Fibroblast of the aortic adventitia (primary cell): ENCODE data around the gene RNF157. TPM values are rescaled to one million over a fixed set of nuclear protein-coding genes. Genes with fewer than 3 reads are reported as not detected.

Experiments
- DNase-seq: peaks from one replicate; pipeline ENCODE4 v3.0.0-alpha.2; 2010; ENCODE audit warnings: low read depth
- H3K4me3 ChIP-seq: 2 replicates; pipeline ENCODE4 v1.5.1; 2011; ENCODE audit warnings: low read depth, mild to moderate bottlenecking, control low read depth, low read length, moderate library complexity
- total RNA-seq: library from RNA; depleted of rRNA; stranded (reverse); fragments of >200 nt; gene quantifications from 2 replicates; pipeline ENCODE4 v1.2.3, GENCODE V29; 2012; ENCODE audit warnings: low replicate concordance
- TF ChIP-seq, protein P1 (sequence below): IDR thresholded peaks from 2 replicates; pipeline ENCODE4 v1.5.1; 2011; ENCODE audit warnings: mild to moderate bottlenecking, low read length, control low read depth, inconsistent platforms; ENCODE audit not compliant: insufficient read depth

The RNF157 gene
- total RNA-seq, 1 donor, result 0.18 TPM

GRCh38 chr17:76123749-76124581, 116.3 kb downstream of the RNF157 start:
- DNase-seq, result no peak
- TF ChIP-seq, protein P1, sequence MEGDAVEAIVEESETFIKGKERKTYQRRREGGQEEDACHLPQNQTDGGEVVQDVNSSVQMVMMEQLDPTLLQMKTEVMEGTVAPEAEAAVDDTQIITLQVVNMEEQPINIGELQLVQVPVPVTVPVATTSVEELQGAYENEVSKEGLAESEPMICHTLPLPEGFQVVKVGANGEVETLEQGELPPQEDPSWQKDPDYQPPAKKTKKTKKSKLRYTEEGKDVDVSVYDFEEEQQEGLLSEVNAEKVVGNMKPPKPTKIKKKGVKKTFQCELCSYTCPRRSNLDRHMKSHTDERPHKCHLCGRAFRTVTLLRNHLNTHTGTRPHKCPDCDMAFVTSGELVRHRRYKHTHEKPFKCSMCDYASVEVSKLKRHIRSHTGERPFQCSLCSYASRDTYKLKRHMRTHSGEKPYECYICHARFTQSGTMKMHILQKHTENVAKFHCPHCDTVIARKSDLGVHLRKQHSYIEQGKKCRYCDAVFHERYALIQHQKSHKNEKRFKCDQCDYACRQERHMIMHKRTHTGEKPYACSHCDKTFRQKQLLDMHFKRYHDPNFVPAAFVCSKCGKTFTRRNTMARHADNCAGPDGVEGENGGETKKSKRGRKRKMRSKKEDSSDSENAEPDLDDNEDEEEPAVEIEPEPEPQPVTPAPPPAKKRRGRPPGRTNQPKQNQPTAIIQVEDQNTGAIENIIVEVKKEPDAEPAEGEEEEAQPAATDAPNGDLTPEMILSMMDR, result no peak

DNA sequence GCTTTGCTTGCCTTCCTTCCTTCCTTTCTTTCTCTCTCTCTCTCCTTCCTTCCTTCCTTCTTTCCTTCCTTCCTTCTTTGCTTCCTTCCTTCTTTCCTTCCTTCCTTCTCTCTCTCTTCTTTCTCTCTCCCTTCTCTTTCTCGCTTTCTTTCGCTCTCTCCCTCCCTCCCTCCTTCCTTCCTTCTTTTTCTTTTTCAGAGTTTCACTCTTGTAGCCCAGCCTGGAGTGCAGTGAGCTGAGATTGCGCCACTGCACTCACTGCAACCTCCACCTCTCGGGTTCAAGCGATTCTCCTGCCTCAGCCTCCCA, 117.1 kb downstream of the RNF157 start:
- no peak overlapping the region for H3K4me3 ChIP-seq
- TF ChIP-seq, protein P1, result no peak
- DNase-seq, result no peak

More at GRCh38 chr17:76123749-76124581, 116.3 kb downstream of the RNF157 start:
- H3K4me3 ChIP-seq, result no peak overlapping the region

GRCh38 chr17:76122431-76123190, 117.7 kb downstream of the RNF157 start:
- H3K4me3 ChIP-seq, result no peak overlapping the region
- no peak for DNase-seq
- TF ChIP-seq, protein P1, result no peak

GRCh38 chr17:76121932-76122430, 118.3 kb downstream of the RNF157 start:
- peak overlapping the region; percentile 42 for H3K4me3 ChIP-seq
- no peak for DNase-seq
- TF ChIP-seq, protein P1, result no peak

DNA sequence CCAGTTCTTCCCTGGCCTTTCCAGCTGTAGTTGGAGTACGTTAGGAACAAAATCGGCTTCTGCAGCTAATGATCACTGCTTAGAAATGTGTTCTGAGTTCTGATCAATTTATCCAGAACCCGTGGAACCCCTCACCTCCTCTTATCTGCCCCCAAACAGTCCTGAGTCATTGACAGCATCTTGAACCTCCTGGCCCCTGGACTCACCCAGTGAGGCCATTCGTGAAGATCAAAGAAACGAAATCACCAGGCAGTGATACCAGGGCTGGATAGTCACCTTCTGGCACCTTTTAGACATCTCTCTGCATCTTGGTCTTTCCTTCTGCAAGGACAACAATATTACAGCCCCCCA, 119.7 kb downstream of the RNF157 start:
- TF ChIP-seq, protein P1, result no peak
- H3K4me3 ChIP-seq, result no peak overlapping the region
- no peak for DNase-seq

DNA sequence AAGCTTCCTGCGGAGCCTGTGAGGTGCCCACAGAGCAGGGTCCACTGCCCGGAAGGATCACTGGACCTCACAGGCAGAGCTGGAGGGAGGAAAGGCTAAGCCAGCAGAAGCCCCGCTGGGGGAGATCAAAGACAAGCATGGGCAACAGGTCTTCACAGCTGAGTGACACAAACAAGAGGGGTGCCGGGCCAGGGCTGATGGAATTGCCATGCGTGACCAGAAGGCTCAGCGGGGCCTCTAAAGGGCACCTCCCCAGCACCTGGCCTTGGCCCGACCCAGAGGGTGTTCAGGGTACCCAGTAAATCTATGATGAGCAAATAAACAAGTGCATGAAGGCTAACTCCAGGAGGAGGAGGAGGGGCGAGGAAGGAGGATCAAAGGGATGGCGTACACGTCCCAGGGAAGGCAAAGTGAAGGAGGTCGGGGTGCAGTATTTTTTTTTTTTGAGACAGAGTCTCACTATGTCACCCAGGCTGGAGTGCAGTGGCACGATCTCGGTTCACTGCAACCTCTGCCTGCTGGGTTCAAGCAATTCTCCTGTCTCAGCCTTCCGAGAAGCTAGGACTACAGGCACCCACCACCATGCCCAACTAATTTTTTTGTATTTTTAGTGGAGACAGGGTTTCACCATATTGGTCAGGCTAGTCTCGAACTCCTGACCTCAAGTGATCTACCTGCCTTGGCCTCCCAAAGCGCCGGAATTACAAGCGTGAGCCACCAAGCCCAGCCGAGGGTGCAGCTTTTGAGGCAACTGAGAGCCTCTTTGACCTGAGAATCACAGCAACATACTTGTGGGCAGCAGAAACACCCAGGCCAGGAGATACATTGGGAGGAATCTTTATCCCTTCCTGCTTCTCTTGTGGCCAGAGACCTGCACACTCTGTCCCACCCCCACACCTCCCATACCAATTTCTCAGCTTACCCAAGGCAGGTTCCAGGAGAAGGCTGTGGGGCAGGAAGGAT, 120.6 kb downstream of the RNF157 start:
- TF ChIP-seq, protein P1, result no peak
- no peak for DNase-seq
- H3K4me3 ChIP-seq, result no peak overlapping the region
